HepG2 (cell line): Measurements from ENCODE around the gene RESP18. TPM values are rescaled to one million over a fixed set of nuclear protein-coding genes. Genes with fewer than 3 reads are reported as not detected.

Experiments
- ATRX ChIP-seq: sonication (generic); formaldehyde crosslinking; IDR thresholded peaks from 2 replicates; pipeline ENCODE4 v1.4.0; 2020; ENCODE audit warnings: missing genetic modification reagents, borderline replicate concordance
- BRCA1 ChIP-seq: sonication (generic); formaldehyde crosslinking; IDR thresholded peaks from 2 replicates; pipeline ENCODE4 v1.4.0; 2020; ENCODE audit warnings: missing genetic modification reagents
- CSRNP2 ChIP-seq: sonication (generic); formaldehyde crosslinking; conservative IDR thresholded peaks from 2 replicates; pipeline ENCODE4 v1.8.0; 2022; ENCODE audit warnings: low read depth, missing genetic modification reagents
- DNMT3B ChIP-seq: conservative IDR thresholded peaks from 2 replicates; pipeline ENCODE4 v1.6.1; 2016; ENCODE audit warnings: missing biosample characterization, control low read depth
- FOXO4 ChIP-seq: sonication (generic); formaldehyde crosslinking; conservative IDR thresholded peaks from 2 replicates; pipeline ENCODE4 v1.8.1; 2023; ENCODE audit warnings: missing genetic modification reagents
- GTF2F1 ChIP-seq: fragments of 150-350 bp; IDR thresholded peaks from 2 replicates; pipeline ENCODE4 v1.6.1; 2014; ENCODE audit warnings: low read length
- KAT2B ChIP-seq: fragments of 150-350 bp; IDR thresholded peaks from 2 replicates; pipeline ENCODE4 v1.6.1; 2014; ENCODE audit warnings: low read depth, low read length, borderline replicate concordance
- NR2F6 ChIP-seq, 2 experiments: IDR thresholded peaks; 2 replicates each; pipeline ENCODE4 v1.6.1; 2016; ENCODE audit warnings: antibody characterized with exemption in 1 of 2, mild to moderate bottlenecking in 1 of 2
- RARG ChIP-seq: sonication (generic); formaldehyde crosslinking; IDR thresholded peaks from 2 replicates; pipeline ENCODE4 v1.4.0; 2020; ENCODE audit warnings: low read depth, mild to moderate bottlenecking, missing genetic modification reagents
- SIN3B ChIP-seq: fragments of 150-350 bp; IDR thresholded peaks from 2 replicates; pipeline ENCODE4 v1.6.1; 2014; ENCODE audit warnings: low read length
- STAT5B ChIP-seq: sonication (generic); formaldehyde crosslinking; IDR thresholded peaks from 2 replicates; pipeline ENCODE4 v1.4.0; 2020; ENCODE audit warnings: missing genetic modification reagents
- TERF1 ChIP-seq: sonication (generic); formaldehyde crosslinking; IDR thresholded peaks from 2 replicates; pipeline ENCODE4 v1.8.0; 2022; ENCODE audit warnings: mild to moderate bottlenecking, missing genetic modification reagents, moderate library complexity
- THYN1 ChIP-seq: sonication (generic); formaldehyde crosslinking; IDR thresholded peaks from 2 replicates; pipeline ENCODE4 v1.8.1; 2023; ENCODE audit warnings: low read depth, mild to moderate bottlenecking, moderate library complexity, missing genetic modification reagents, borderline replicate concordance
- ZFP90 ChIP-seq: sonication (generic); formaldehyde crosslinking; IDR thresholded peaks from 2 replicates; pipeline ENCODE4 v1.8.0; 2022; ENCODE audit warnings: missing genetic modification reagents, mild to moderate bottlenecking, inconsistent platforms, borderline replicate concordance
- ZNF225 ChIP-seq: sonication (generic); formaldehyde crosslinking; IDR thresholded peaks from 2 replicates; pipeline ENCODE4 v1.4.0; 2020; ENCODE audit warnings: mild to moderate bottlenecking, missing genetic modification reagents
- ZNF549 ChIP-seq: sonication (generic); formaldehyde crosslinking; IDR thresholded peaks from 2 replicates; pipeline ENCODE4 v1.5.0; 2020; ENCODE audit warnings: missing genetic modification reagents
- ZNF704 ChIP-seq: sonication (generic); formaldehyde crosslinking; IDR thresholded peaks from 2 replicates; pipeline ENCODE4 v1.8.1; 2023; ENCODE audit warnings: mild to moderate bottlenecking, inconsistent platforms, moderate library complexity, missing genetic modification reagents, borderline replicate concordance
- ZNF749 ChIP-seq: sonication (generic); formaldehyde crosslinking; IDR thresholded peaks from 2 replicates; pipeline ENCODE4 v1.8.0; 2022; ENCODE audit warnings: mild to moderate bottlenecking, missing genetic modification reagents, moderate library complexity, borderline replicate concordance
- polyA plus RNA-seq, 8 experiments: library from polyadenylated mRNA; depleted of rRNA in 3 of 8; stranded (reverse) in 7 of 8; unstranded in 1 of 8; fragments of >200 nt; fragmentation: Illumina TruSeq in 4 of 8; extraction: Trizol in 4 of 8; gene quantifications; 2 replicates each; pipeline versions ENCODE4 v1.2.1 to v1.2.3, GENCODE V29; 2011 to 2016; ENCODE audit warnings: low read depth in 4 of 8, missing spikeins in 1 of 8, mixed read lengths in 1 of 8; ENCODE audit not compliant: insufficient read depth in 1 of 8
- total RNA-seq, 5 experiments: library from RNA; depleted of rRNA; stranded (reverse); fragments of >200 nt; fragmentation: Illumina TruSeq; extraction: Trizol; gene quantifications; 2 replicates each; pipeline ENCODE4 v1.2.3, GENCODE V29; 2016; ENCODE audit warnings: low read depth in 1 of 5
- TF ChIP-seq, protein P1 (sequence below): sonication (generic); formaldehyde crosslinking; IDR thresholded peaks from 2 replicates; pipeline ENCODE4 v1.4.0; 2020; ENCODE audit warnings: missing genetic modification reagents

The RESP18 gene
- total and polyA plus RNA-seq, 2 of the 13 experiments (the other 11 are each of a cell fraction or from before 2014, with no cell fraction given), result not detected

GRCh38 chr2:219294356-219295351 is 37.9 kb downstream of the RESP18 start (continued):
- TF ChIP-seq CSRNP2 (CRISPR knock-in tag) (no peak), THYN1 (CRISPR knock-in tag) (no peak), ZNF749 (CRISPR knock-in tag) (peak; percentile 90; the same call in 1 of the 2 replicates), NR2F6 (IDR thresholded peaks at IDR 0.05) (no peak), NR2F6 (CRISPR knock-in tag; IDR thresholded peaks at IDR 0.05) (peak; percentile 64; the same call in 1 of the 2 replicates), DNMT3B (CRISPR knock-in tag) (no peak), ATRX (CRISPR knock-in tag) (no peak), FOXO4 (CRISPR knock-in tag) (no peak), KAT2B (no peak), STAT5B (CRISPR knock-in tag) (no peak), TERF1 (CRISPR knock-in tag) (peak; percentile 74; the same call in 1 of the 2 replicates), SIN3B (no peak), ZNF704 (peak; percentile 40; the same call in 1 of the 2 replicates), GTF2F1 (no peak), RARG (CRISPR knock-in tag) (no peak), ZFP90 (CRISPR knock-in tag) (peak; percentile 82), ZNF549 (CRISPR knock-in tag) (no peak), BRCA1 (no peak; the same call in 1 of the 2 replicates), ZNF225 (CRISPR knock-in tag) (peak; percentile 66; the same call in 1 of the 2 replicates)
- TF ChIP-seq, protein P1, sequence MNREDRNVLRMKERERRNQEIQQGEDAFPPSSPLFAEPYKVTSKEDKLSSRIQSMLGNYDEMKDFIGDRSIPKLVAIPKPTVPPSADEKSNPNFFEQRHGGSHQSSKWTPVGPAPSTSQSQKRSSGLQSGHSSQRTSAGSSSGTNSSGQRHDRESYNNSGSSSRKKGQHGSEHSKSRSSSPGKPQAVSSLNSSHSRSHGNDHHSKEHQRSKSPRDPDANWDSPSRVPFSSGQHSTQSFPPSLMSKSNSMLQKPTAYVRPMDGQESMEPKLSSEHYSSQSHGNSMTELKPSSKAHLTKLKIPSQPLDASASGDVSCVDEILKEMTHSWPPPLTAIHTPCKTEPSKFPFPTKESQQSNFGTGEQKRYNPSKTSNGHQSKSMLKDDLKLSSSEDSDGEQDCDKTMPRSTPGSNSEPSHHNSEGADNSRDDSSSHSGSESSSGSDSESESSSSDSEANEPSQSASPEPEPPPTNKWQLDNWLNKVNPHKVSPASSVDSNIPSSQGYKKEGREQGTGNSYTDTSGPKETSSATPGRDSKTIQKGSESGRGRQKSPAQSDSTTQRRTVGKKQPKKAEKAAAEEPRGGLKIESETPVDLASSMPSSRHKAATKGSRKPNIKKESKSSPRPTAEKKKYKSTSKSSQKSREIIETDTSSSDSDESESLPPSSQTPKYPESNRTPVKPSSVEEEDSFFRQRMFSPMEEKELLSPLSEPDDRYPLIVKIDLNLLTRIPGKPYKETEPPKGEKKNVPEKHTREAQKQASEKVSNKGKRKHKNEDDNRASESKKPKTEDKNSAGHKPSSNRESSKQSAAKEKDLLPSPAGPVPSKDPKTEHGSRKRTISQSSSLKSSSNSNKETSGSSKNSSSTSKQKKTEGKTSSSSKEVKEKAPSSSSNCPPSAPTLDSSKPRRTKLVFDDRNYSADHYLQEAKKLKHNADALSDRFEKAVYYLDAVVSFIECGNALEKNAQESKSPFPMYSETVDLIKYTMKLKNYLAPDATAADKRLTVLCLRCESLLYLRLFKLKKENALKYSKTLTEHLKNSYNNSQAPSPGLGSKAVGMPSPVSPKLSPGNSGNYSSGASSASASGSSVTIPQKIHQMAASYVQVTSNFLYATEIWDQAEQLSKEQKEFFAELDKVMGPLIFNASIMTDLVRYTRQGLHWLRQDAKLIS, result peak; percentile 77; the same call in 1 of the 2 replicates
